Activated gamma-delta T cell treated with Interleukin-2 at 50 U/mL for 16 hours (primary cell): ENCODE measurements around the gene WEE1.

Experiments
- DNase-seq: peaks from one replicate; pipeline ENCODE4 v3.0.0-alpha.2; 2020

WEE1 gene

GRCh38 chr11:9625162-9625561 lies 51.7 kb downstream of the WEE1 start:
- no peak for DNase-seq

- DNase-seq = no peak
Measured at GRCh38 chr11:9625728-9626127, 52.3 kb downstream of the WEE1 start.

- no peak for DNase-seq
Measured at GRCh38 chr11:9626496-9627394, 53.3 kb downstream of the WEE1 start.

- no peak for DNase-seq
Measured at GRCh38 chr11:9629064-9629463, 55.6 kb downstream of the WEE1 start.

GRCh38 chr11:9633679-9634078 lies 60.2 kb downstream of the WEE1 start:
- no peak for DNase-seq

GRCh38 chr11:9636691-9637090 lies 63.2 kb downstream of the WEE1 start:
- no peak for DNase-seq

- no peak for DNase-seq
Measured at GRCh38 chr11:9639099-9639498, 65.6 kb downstream of the WEE1 start.
